ENCODE measurements around the gene OR14K1. TPM values are rescaled to one million over a fixed set of nuclear protein-coding genes. Genes with fewer than 3 reads are reported as not detected.

OR14K1 gene, protein sequence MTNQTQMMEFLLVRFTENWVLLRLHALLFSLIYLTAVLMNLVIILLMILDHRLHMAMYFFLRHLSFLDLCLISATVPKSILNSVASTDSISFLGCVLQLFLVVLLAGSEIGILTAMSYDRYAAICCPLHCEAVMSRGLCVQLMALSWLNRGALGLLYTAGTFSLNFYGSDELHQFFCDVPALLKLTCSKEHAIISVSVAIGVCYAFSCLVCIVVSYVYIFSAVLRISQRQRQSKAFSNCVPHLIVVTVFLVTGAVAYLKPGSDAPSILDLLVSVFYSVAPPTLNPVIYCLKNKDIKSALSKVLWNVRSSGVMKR
- 0.11 TPM in 1 of 2 replicates, not detected in the other for total RNA-seq

DNA sequence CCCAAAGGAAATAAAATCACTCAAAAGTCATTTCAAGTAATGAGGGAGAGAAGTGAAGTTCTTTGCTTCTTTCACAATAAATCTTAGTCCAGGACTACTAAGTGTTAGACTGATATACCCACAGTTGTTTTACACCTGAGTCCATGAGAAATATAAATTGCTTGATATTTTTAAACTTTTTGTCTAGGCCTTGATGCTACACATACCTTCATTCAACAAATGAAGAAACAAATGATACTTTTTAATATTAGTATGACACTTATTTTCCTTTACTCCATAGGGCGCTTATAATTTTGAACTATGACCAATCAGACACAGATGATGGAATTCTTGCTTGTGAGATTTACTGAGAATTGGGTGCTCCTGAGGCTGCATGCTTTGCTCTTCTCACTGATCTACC, at the start of gene OR14K1:
Gene OR14K1, plus strand, starts transcription at position 301 of the 400 bp plus-strand sequence. Its CDS starts 0 bp downstream, at position 301.

DNA sequence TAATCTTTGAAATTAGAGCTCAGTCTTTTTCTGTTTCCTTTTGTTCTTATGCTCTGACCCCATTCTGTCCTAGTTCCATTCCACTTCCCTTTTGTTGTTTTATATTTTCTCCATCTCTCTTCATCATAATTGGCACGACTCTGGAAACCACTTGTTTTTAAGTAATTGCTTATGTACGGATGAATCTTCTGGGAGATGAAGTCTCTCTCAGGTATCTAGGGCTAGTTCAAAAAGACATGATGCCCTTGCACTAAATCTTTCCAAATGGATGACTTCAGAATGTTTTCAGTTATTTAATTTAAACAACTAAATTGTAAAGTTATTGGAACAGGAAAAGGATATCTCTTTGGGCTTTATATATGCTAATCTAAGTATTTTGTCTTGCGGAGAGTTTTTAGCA, 21.9 kb upstream of the OR14K1 start, which contains the start of gene OR6F1:
Gene OR6F1, minus strand, starts transcription at position 101 of the 400 bp plus-strand sequence. CDS start 3,891 bp downstream, outside the sequence.

DNA sequence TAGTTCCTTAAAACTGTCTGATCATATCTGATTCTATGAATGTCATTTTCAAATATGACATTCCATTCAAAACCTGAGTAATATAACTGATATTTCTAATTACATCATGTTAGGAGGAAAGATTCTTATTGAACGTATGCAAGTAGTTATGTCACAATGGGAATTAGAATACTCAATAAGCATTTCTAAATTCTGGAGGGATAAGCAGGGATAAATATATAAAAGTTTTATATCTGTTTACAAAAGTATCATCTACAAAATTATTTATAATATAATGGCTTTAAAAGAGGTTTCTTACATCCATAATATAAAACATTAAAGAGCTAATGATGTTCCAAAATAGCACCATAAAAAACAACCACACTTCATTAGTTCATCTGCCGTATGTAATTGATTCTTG, 9.6 kb downstream of the OR14K1 start, which contains the start of gene OR14A2:
Gene OR14A2, minus strand, starts transcription at position 101 of the 400 bp plus-strand sequence.

DNA sequence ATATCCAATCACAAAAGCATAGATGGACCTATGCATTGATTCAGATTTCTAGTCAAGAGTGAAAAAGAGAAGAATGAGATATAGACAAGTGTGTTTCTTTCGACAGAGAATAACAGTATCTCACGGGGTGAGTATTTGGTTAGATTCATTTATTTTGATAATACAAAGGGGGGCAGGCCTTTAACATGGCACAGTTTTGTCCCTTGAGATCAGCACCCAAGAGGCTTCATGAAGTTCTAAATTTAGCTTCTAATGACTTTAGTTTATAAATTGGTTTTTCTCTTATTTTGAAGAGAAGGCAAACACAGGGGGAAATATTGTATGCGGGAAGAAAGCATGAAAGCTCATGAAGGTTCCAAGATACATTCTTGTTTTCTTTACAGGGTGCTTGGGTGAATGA, 22.0 kb downstream of the OR14K1 start, which contains the start of gene OR1C1:
Gene OR1C1, minus strand, starts transcription at position 101 of the 400 bp plus-strand sequence. CDS start 2,150 bp downstream, outside the sequence.

Other genes starting within 250 kb of the OR14K1 start
- gene OR2C3, start 202.2 kb upstream of the OR14K1 start, total RNA-seq = not detected in 2 replicates
- gene GCSAML, start 189.5 kb upstream of the OR14K1 start, total RNA-seq = 0.11 TPM in 1 of 2 replicates, not detected in the other
- gene OR2G2, start 150.3 kb upstream of the OR14K1 start, total RNA-seq = not detected in 2 replicates
- gene OR2G3, start 133.0 kb upstream of the OR14K1 start, total RNA-seq = not detected in 2 replicates
- gene OR13G1, start 58.9 kb upstream of the OR14K1 start, total RNA-seq = not detected in 2 replicates
- gene OR6F1, start 22.0 kb upstream of the OR14K1 start, total RNA-seq = not detected in 2 replicates
- not detected in 2 replicates for gene OR14A2, start 9.5 kb downstream of the OR14K1 start, total RNA-seq
- not detected in 2 replicates for gene OR1C1, start 21.9 kb downstream of the OR14K1 start, total RNA-seq
- gene OR14A16, start 85.5 kb downstream of the OR14K1 start, total RNA-seq = not detected in 2 replicates
- gene OR11L1, start 103.3 kb downstream of the OR14K1 start, total RNA-seq = not detected in 2 replicates
- gene TRIM58, start 118.6 kb downstream of the OR14K1 start, total RNA-seq = 0.33 and 0.43 TPM in 2 replicates
- 0.09 and 0.33 TPM in 2 replicates for gene OR2W3, start 157.0 kb downstream of the OR14K1 start, total RNA-seq
- gene OR2T8, start 181.6 kb downstream of the OR14K1 start, total RNA-seq = not detected in 2 replicates
- not detected in 2 replicates for gene OR2AJ1, start 186.3 kb downstream of the OR14K1 start, total RNA-seq
- gene OR2L8, start 210.2 kb downstream of the OR14K1 start, total RNA-seq = not detected in 2 replicates
- gene OR2AK2, start 226.6 kb downstream of the OR14K1 start, total RNA-seq = not detected in 2 replicates

All from dermis lymphatic vessel endothelial cell (primary cell).